ENCODE data around the gene SCAMP1. TPM values are rescaled to one million over a fixed set of nuclear protein-coding genes. Genes with fewer than 3 reads are reported as not detected.

Gene SCAMP1
- total RNA-seq, 1 experiment from 2014 or later, result 36.0 TPM

GRCh38 chr5:78526049-78526525 is 165.7 kb downstream of the SCAMP1 start:
- Histone ChIP-seq H3K4me2 (ENCODE audit: insufficient read depth, insufficient read length, low read length) (no peak overlapping the region), H2BK120ac (ENCODE audit: low read depth, low read length, poor library complexity, severe bottlenecking) (no peak overlapping the region), H4K8ac (replicated peaks; ENCODE audit: insufficient read length, low read depth, low read length) (no peak overlapping the region), H3K23ac (ENCODE audit: insufficient read length, low read depth, low read length) (no peak overlapping the region), H4K20me1 (ENCODE audit: control insufficient read depth, insufficient read depth, insufficient read length) (no peaks in the 10 kb centered on the region), H3K79me2 (ENCODE audit: insufficient read depth, low read length) (no peaks in the 10 kb centered on the region; the same call in 1 of the 2 replicates), H3K27me3 (ENCODE audit: insufficient read depth, low read length) (no peaks in the 10 kb centered on the region), H4K5ac (ENCODE audit: insufficient read length, low read depth, low read length) (no peak overlapping the region), H3K14ac (ENCODE audit: insufficient read depth, low read length) (no peak overlapping the region), H3K18ac (ENCODE audit: insufficient read length, low read depth, low read length) (no peak overlapping the region), H3K56ac (ENCODE audit: insufficient read length, low read depth, low read length) (no peak overlapping the region), H3K4me1 (ENCODE audit: insufficient read depth, low read length) (peaks cover 4% of the 10 kb centered on the region; the same call in 1 of the 2 replicates), H2AK5ac (ENCODE audit: insufficient read length, low read length) (no peak overlapping the region), H3K27ac (ENCODE audit: insufficient read length, low read depth, low read length) (no peak overlapping the region), H2BK5ac (ENCODE audit: insufficient read length, low read length) (no peak overlapping the region), H3K79me1 (ENCODE audit: insufficient read depth, low read depth, low read length, poor library complexity, severe bottlenecking) (no peaks in the 10 kb centered on the region), H3T11ph (ENCODE audit: low read length) (no peak overlapping the region), H3K23me2 (ENCODE audit: insufficient read length, low read depth, low read length, poor library complexity, severe bottlenecking) (no peaks in the 10 kb centered on the region), H3K4ac (ENCODE audit: low read depth, low read length) (no peak overlapping the region), H2BK20ac (ENCODE audit: low read depth, low read length, poor library complexity, severe bottlenecking) (no peak overlapping the region), H4K91ac (ENCODE audit: insufficient read length, low read depth, low read length) (no peak overlapping the region), H2BK12ac (ENCODE audit: insufficient read length, low read depth, low read length) (no peak overlapping the region), H2BK15ac (ENCODE audit: low read depth, low read length) (no peak overlapping the region), H3K9ac (ENCODE audit: extremely low read depth, insufficient read length, low read length) (no peak overlapping the region), H2AFZ (ENCODE audit: low read length) (no peak overlapping the region), H3K9me3 (ENCODE audit: control insufficient read depth, low read depth, low read length) (no peaks in the 10 kb centered on the region)
- H3K27me3 Mint-ChIP-seq (ENCODE audit: low read depth), result no peaks in the 10 kb centered on the region; the same call in 1 of the 2 replicates
- no peak overlapping the region for H3K4me3 Mint-ChIP-seq
- peaks cover 14 to 19% of the 10 kb centered on the region in 2 experiments for H3K4me1 Mint-ChIP-seq
- no peaks in the 10 kb centered on the region for H3K9me3 Mint-ChIP-seq
- WGBS (ENCODE audit: extremely low coverage, insufficient read length, low lambda C conversion rate), result no CpG with 5 or more reads among the region's 7 CpGs
- no peak for DNase-seq
- peak overlapping the region in 2 of 3 experiments; percentile 19 to 86; a peak in 3 of 7 replicates for H3K27ac Mint-ChIP-seq
- TF ChIP-seq, protein P1, sequence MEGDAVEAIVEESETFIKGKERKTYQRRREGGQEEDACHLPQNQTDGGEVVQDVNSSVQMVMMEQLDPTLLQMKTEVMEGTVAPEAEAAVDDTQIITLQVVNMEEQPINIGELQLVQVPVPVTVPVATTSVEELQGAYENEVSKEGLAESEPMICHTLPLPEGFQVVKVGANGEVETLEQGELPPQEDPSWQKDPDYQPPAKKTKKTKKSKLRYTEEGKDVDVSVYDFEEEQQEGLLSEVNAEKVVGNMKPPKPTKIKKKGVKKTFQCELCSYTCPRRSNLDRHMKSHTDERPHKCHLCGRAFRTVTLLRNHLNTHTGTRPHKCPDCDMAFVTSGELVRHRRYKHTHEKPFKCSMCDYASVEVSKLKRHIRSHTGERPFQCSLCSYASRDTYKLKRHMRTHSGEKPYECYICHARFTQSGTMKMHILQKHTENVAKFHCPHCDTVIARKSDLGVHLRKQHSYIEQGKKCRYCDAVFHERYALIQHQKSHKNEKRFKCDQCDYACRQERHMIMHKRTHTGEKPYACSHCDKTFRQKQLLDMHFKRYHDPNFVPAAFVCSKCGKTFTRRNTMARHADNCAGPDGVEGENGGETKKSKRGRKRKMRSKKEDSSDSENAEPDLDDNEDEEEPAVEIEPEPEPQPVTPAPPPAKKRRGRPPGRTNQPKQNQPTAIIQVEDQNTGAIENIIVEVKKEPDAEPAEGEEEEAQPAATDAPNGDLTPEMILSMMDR (conservative IDR thresholded peaks at IDR 0.05), result no peak
- H3K36me3 Mint-ChIP-seq (ENCODE audit: insufficient read depth in 1 of 3, low read depth in 3 of 3), result peaks cover 0 to 4% (median 0%) of the 10 kb centered on the region in 3 experiments; a peak in 3 of 7 replicates
